Colon (tissue), 2 donors: ENCODE data around the gene ANKRD17.

Experiments used
- FAIRE-seq: peaks from 2 replicates; lab custom pipeline; 2012; peaks lifted over from hg19 to GRCh38; lab: Jason Lieb, UNC
- donor health status: control.
- donor health status: control.

The ANKRD17 gene

DNA sequence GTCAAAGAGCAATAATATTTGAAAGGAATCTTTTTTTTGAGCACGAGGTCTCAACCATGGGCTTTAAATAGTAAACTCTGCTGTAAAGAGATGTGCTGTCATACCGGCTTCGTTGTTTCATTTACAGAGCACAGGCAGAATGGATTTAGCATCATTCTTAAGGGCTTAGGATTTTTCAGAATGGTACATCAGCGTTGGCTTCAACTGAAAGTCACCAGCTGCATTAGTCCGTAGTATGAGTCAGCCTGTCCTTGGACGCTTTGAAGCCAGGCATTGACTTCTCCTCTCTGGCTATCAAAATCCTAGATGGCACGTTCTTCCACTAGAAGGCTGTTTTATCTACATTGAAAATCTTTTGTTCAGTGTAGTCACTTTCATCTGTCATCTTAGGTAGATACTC lies 212.7 kb downstream of the ANKRD17 start:
- FAIRE-seq = no peak

DNA sequence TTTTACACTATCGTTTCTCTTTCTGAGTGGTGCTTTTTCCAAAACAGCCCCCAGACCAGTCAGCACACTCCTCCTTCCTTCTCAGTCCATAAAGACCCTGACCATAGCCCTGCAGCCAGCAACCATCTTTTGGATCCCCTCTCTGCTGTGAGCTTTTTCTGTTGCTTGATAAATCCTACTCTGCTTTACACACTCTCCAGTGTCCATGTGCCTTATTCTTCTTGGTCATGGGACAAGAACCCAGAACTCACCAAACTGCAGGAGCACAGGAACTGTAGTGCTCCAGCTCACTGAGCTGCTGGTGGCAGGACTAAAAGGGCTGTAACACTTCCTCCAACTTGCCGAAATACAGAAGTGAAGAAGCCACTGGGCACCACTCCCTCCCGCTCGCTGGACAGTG lies 221.5 kb downstream of the ANKRD17 start:
- no peak for FAIRE-seq

DNA sequence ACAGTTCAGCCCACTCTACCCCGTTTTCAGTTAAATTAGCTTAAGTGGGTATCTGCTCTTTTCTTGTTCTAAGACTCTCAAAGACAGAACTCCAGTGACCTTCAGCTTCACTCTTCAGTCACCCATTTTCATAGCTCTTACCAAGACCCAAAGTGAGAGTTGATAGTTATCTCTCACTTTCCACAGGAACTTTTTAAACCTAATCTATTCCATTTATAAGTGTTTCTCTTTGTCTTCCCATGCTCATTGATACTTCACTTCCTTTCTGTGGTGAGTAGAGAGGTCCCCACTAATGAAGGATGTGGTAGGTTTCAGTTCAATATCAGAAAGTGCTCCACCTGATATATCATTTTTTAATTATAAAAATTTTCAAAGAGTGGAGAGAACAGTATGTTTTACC lies 222.5 kb downstream of the ANKRD17 start:
- FAIRE-seq = no peak

DNA sequence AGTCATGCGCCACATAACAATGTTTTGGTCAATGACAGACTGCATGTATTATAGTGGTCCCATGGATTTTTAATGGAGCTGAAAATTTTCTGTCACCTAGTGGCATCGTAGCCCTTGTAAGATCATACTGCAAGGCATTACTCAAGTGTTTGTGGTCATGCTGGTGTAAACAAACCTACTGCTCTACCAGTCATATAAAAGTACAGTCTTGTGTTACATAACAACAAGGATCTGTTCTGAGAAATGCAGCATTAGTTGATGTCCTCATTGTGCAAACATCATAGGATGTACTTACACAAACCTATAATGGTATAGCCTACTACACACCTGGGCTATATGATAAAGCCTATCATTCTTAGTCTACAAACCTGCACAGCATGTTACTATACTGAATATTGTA lies 223.7 kb downstream of the ANKRD17 start:
- FAIRE-seq = no peak

GRCh38 chr4:73028621-73029020 lies 230.0 kb downstream of the ANKRD17 start:
- FAIRE-seq = no peak
